ENCODE data around the gene DCDC2C. TPM values are rescaled to one million over a fixed set of nuclear protein-coding genes. Genes with fewer than 3 reads are reported as not detected.

The DCDC2C gene
- total RNA-seq, 1 donor from 2014 or later, result not detected

DNA sequence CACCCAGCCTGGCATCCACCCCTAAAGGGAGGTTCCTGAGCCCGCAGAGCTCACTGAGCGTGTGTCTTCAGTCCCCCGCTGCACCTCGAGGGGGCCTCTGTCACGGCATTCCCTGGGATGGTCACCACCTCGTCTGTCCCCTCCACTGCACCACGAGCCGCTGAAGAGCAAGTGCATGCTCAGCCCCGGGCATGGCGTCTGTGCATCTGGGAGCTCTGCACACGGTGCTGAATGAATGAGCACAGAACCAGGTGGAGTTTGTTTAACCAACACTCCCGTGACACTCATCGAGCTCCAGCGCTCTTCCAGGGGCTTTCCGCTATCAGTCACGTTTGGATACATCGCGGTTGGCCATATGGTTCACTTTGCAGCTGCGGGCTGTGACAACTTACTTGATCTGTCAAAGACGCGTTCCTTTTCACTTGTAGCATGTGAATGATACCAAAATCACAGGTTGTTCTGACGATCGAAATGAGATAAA, 36.2 kb upstream of the DCDC2C start:
- Histone ChIP-seq H3K9me3 (no peaks in the 10 kb centered on the region), H3K4me1 (no peaks in the 10 kb centered on the region), H3K36me3 (no peaks in the 10 kb centered on the region), H3K27ac (no peak overlapping the region), H3K4me3 (peak overlapping the region; percentile 23), H3K27me3 (ENCODE audit: low read depth) (no peaks in the 10 kb centered on the region)
- no peak for DNase-seq
- TF ChIP-seq, protein P1, sequence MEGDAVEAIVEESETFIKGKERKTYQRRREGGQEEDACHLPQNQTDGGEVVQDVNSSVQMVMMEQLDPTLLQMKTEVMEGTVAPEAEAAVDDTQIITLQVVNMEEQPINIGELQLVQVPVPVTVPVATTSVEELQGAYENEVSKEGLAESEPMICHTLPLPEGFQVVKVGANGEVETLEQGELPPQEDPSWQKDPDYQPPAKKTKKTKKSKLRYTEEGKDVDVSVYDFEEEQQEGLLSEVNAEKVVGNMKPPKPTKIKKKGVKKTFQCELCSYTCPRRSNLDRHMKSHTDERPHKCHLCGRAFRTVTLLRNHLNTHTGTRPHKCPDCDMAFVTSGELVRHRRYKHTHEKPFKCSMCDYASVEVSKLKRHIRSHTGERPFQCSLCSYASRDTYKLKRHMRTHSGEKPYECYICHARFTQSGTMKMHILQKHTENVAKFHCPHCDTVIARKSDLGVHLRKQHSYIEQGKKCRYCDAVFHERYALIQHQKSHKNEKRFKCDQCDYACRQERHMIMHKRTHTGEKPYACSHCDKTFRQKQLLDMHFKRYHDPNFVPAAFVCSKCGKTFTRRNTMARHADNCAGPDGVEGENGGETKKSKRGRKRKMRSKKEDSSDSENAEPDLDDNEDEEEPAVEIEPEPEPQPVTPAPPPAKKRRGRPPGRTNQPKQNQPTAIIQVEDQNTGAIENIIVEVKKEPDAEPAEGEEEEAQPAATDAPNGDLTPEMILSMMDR (IDR thresholded peaks at IDR 0.05), result no peak
- intact Hi-C loops (cut with DNase I), result no loop called here
- peak; percentile 38 to 65 for ATAC-seq

DNA sequence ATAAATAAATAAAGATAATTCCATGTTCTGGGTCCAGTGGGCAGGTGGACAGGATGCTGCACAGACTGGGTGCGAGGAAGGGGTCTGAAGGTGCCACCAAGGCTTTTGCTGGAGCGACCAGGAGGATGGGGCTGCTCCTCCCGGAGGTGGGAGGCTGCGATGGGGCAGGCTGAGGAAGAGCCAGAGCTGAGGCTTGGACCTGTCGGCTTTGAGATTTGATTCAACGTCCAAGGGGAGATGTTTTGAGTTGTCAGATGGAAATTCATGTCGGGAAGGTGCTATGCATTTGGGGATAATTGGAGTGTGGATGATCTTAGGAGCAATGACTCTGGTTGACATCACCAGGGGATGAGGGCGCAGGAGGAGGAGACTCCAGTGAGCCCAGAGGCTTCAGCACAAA, 33.7 kb upstream of the DCDC2C start:
- intact Hi-C loops (cut with DNase I), result no loop called here
- H3K9me3 ChIP-seq, result no peaks in the 10 kb centered on the region
- TF ChIP-seq, protein P1 (IDR thresholded peaks at IDR 0.05), result no peak
- H3K4me3 ChIP-seq, result no peak overlapping the region
- no peaks in the 10 kb centered on the region for H3K27me3 ChIP-seq (ENCODE audit: low read depth)
- no peak overlapping the region for H3K27ac ChIP-seq
- ATAC-seq (no peak), DNase-seq (no peak)
- no peaks in the 10 kb centered on the region for H3K36me3 ChIP-seq
- no peaks in the 10 kb centered on the region for H3K4me1 ChIP-seq

DNA sequence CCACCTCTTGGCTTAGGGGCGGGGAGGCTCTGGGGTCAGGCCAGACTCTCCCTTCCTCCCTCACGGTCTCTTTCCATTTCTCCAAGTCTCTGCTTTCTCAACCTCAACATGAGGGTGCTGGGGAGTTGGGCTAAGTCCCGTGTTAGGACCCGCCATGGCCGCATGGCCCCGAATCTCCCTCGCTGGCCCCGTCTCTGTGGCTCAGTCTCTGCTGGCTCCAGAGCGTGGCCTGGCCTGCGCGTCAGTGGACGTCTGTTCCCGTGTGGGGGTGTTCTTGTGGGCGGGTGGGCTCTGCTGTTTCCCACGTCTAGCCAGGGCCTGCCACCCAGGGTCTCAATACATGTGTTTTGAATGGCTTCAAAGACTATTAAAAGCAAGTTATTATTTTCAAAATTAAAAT, 33.0 kb upstream of the DCDC2C start:
- DNase-seq, result no peak
- no peaks in the 10 kb centered on the region for H3K27me3 ChIP-seq (ENCODE audit: low read depth)
- H3K27ac ChIP-seq, result no peak overlapping the region

GRCh38 chr2:3670941-3671340, 32.4 kb upstream of the DCDC2C start:
- no peak for DNase-seq
- no peaks in the 10 kb centered on the region for H3K4me1 ChIP-seq
- H3K27ac ChIP-seq, result no peak overlapping the region
- intact Hi-C loops (cut with DNase I), result no loop called here
- H3K4me3 ChIP-seq, result no peak overlapping the region
- H3K36me3 ChIP-seq, result no peaks in the 10 kb centered on the region
- TF ChIP-seq, protein P1 (IDR thresholded peaks at IDR 0.05), result no peak
- H3K27me3 ChIP-seq (ENCODE audit: low read depth), result no peaks in the 10 kb centered on the region
- no peaks in the 10 kb centered on the region for H3K9me3 ChIP-seq
- ATAC-seq, result no peak

More for the DNA sequence above, 33.0 kb upstream of the DCDC2C start:
- Histone ChIP-seq H3K4me3 (no peak overlapping the region), H3K9me3 (no peaks in the 10 kb centered on the region), H3K36me3 (no peaks in the 10 kb centered on the region), H3K4me1 (no peaks in the 10 kb centered on the region)
- no peak for ATAC-seq
- TF ChIP-seq, protein P1 (IDR thresholded peaks at IDR 0.05), result no peak
- intact Hi-C loops (cut with DNase I), result no loop called here

DNA sequence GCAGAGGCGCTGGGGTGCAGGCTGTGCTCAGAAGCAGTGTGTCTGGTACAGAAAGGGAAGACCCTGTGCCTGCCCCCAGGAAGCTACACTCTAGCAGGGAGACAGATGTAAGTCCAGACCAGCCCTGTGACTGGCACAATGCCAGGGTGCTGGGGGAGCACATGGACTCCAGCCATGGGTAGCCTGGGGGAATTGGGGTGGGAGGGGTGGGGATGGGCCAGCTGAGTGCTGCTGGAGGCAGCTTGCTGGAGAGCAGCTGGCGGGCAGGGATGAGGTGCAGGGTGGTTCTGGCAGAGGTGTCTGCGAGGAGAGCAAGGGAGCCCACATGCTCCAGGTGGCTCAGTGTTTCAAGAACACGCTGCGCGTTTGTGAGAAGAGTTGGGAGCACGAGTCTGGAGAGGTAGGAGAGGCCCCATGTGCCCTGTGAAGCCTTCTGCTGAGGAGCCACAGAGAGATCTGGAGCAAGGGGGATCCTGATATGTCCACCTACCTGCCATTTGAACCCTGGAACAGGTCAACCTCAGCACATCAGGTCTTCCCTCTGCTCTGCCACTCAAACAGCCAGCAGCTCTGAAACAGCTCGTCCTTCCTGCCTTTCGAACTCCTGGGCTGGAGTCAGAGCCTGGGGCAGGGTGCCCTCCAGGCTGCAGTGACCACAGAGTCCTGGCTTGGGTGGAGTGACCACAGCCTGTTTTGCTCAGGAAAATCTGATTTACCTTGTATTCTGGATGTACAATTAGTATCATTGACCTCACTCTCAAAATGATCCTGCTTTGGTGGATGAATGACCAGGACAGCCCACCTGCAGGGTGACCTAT, 30.3 kb upstream of the DCDC2C start:
- TF ChIP-seq, protein P1 (IDR thresholded peaks at IDR 0.05), result no peak
- no peak for DNase-seq
- intact Hi-C loops (cut with DNase I), result no loop called here
- no peaks in the 10 kb centered on the region for H3K9me3 ChIP-seq
- H3K4me1 ChIP-seq, result no peaks in the 10 kb centered on the region
- no peak overlapping the region for H3K4me3 ChIP-seq
- H3K36me3 ChIP-seq, result no peaks in the 10 kb centered on the region
- no peak overlapping the region for H3K27ac ChIP-seq
- ATAC-seq, result no peak
- peaks cover 7% of the 10 kb centered on the region for H3K27me3 ChIP-seq (ENCODE audit: low read depth)

Data from lower lobe of right lung (tissue), 2 donors.